Measurements from ENCODE around the gene UAP1L1. TPM values are rescaled to one million over a fixed set of nuclear protein-coding genes. Genes with fewer than 3 reads are reported as not detected.

UAP1L1 gene
- total and polyA plus RNA-seq, 11 donors: 3.9 to 15.1 (median 9.4) TPM

GRCh38 chr9:137097761-137098462 lies 20.6 kb downstream of the UAP1L1 start:
- H3K27me3 ChIP-seq: no peaks in the 10 kb centered on the region
- DNase-seq (no peak), ATAC-seq (peak in 2 of 4 donors; percentile 7 to 9)
- no peaks in the 10 kb centered on the region for H3K4me1 ChIP-seq
- peaks cover 0 to 90% (median 71%) of the 10 kb centered on the region in 9 donors for H3K36me3 ChIP-seq
- no peak overlapping the region for H3K27ac ChIP-seq
- 85 to 90% (median 87%) methylated on average over 15 to 20 of the region's 20 CpGs for WGBS, 4 donors
- no peak overlapping the region for H3K4me3 ChIP-seq
- TF ChIP-seq POLR2A (IDR thresholded peaks at IDR 0.05): no peak
- no peak for TF ChIP-seq CTCF (IDR thresholded peaks at IDR 0.05)
- H3K9me3 ChIP-seq: no peaks in the 10 kb centered on the region
- intact Hi-C loops (cut with DNase I): no loop called here

DNA sequence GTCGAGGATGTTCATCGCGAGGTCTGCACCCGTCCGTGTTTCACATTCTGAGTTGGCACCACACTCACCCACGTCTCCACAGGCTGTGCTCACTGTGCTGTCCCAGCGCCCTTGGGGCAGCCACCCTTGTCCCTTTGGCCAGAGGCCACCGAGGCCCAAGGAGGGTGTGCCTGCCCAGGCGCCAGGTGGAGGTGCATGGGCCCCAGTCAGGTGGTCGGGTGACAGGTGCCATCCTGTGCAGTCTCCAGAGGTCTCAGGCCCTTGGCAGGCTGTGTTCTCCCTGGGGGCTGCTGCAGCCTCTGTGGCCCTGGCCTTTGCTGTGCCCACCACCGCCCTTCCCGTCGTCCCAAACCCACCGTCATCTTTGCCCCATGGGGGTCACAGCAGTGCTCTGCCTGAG lies 21.9 kb downstream of the UAP1L1 start:
- Histone ChIP-seq H3K27me3 (no peaks in the 10 kb centered on the region), H3K4me1 (no peaks in the 10 kb centered on the region), H3K27ac (no peak overlapping the region), H3K4me3 (no peak overlapping the region), H3K36me3 (peaks cover 0 to 90% (median 77%) of the 10 kb centered on the region in 9 donors), H3K9me3 (no peaks in the 10 kb centered on the region)
- ATAC-seq (peak in 3 of 4 donors; percentile 12 to 19 (median 16)), DNase-seq (no peak)
- TF ChIP-seq POLR2A (IDR thresholded peaks at IDR 0.05) (no peak), CTCF (IDR thresholded peaks at IDR 0.05) (no peak)
- intact Hi-C loops (cut with DNase I): no loop called here
- WGBS, 4 donors: 88 to 95% (median 93%) methylated on average over 13 to 14 of the region's 14 CpGs

DNA sequence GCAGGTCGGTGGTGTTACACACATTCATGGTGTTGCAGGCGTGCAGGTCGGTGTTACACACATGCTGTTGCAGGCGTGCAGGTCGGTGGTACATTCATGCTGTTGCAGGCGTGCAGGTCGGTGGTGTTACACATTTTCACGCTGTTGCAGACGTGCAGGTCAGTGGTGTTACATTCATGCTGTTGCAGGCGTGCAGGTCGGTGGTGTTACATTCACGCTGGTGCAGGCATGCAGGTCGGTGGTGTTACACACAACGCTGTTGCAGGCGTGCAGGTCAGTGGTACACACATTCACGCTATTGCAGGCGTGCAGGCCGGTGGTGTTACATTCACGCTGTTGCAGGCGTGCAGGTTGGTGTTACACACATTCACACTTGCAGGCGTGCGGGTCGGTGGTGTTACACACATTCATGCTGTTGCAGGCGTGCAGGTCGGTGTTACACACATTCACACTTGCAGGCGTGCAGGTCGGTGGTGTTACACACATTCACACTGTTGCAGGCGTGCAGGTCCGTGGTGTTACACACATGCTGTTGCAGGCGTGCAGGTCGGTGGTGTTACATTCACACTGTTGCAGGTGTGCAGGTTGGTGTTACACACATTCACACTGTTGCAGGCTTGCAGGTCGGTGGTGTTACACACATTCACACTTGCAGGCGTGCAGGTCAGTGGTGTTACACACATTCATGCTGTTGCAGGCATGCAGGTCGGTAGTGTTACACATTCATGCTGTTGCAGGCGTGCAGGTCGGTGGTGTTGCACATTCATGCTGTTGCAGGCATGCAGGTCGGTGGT lies 26.1 kb downstream of the UAP1L1 start:
- Histone ChIP-seq H3K4me3 (no peak overlapping the region), H3K36me3 (peaks cover 0 to 93% (median 91%) of the 10 kb centered on the region in 9 donors), H3K4me1 (no peaks in the 10 kb centered on the region), H3K9me3 (no peaks in the 10 kb centered on the region), H3K27ac (no peak overlapping the region), H3K27me3 (no peaks in the 10 kb centered on the region)
- DNase-seq: no peak
- no peak for TF ChIP-seq POLR2A (IDR thresholded peaks at IDR 0.05)
- no peak for TF ChIP-seq CTCF (IDR thresholded peaks at IDR 0.05)
- no peak for ATAC-seq
- 92 to 94% (median 93%) methylated on average over 37 of the region's 37 CpGs for WGBS, 4 donors
- intact Hi-C loops (cut with DNase I): no loop called here
